MCF 10A (cell line): ENCODE results near the gene TMEM132E. TPM values are rescaled to one million over a fixed set of nuclear protein-coding genes. Genes with fewer than 3 reads are reported as not detected.

ENCODE experiments used
- BruUV-seq: library from RNA; stranded (reverse); fragments of 400-500 nt; replicated peaks from 2 replicates; lab custom pipeline; 2021; lab: Mats Ljungman, UMichigan
- CTCF ChIA-PET: fragments of 300-600 bp; sonication (Branson Sonifier 250); formaldehyde crosslinking; extraction: SDS; loops from one replicate; lab custom pipeline; 2021; ENCODE audit warnings: antibody characterized with exemption, inconsistent platforms; lab: Yijun Ruan, JAX
- POLR2A ChIA-PET: fragments of 300-600, 350-650 bp; sonication (Branson Sonifier 250); formaldehyde crosslinking; extraction: SDS; loops from one replicate; lab custom pipeline; 2020; ENCODE audit warnings: antibody characterized with exemption, inconsistent platforms; lab: Yijun Ruan, JAX
- DNase-seq: peaks from one replicate; pipeline ENCODE4 v3.0.0-alpha.2; 2018; ENCODE audit not compliant: unreplicated experiment
- H3K27ac Mint-ChIP-seq: one replicate; pipeline ENCODE4 v1.8.0; 2022; ENCODE audit warnings: mild to moderate bottlenecking, low read depth, mixed read lengths; ENCODE audit not compliant: unreplicated experiment
- H3K27me3 Mint-ChIP-seq: one replicate; pipeline ENCODE4 v1.8.0; 2022; ENCODE audit warnings: mixed read lengths; ENCODE audit not compliant: insufficient read depth, unreplicated experiment
- H3K36me3 Mint-ChIP-seq: one replicate; pipeline ENCODE4 v1.8.0; 2022; ENCODE audit warnings: mild to moderate bottlenecking, moderate library complexity, mixed read lengths; ENCODE audit not compliant: insufficient read depth, unreplicated experiment
- H3K4me1 Mint-ChIP-seq: one replicate; pipeline ENCODE4 v1.8.0; 2022; ENCODE audit warnings: mixed read lengths; ENCODE audit not compliant: insufficient read depth, unreplicated experiment
- H3K4me3 Mint-ChIP-seq: one replicate; pipeline ENCODE4 v1.8.0; 2022; ENCODE audit warnings: mild to moderate bottlenecking, moderate library complexity, mixed read lengths; ENCODE audit not compliant: unreplicated experiment
- H3K9me3 Mint-ChIP-seq: one replicate; pipeline ENCODE4 v1.8.0; 2022; ENCODE audit warnings: mixed read lengths; ENCODE audit not compliant: unreplicated experiment
- CTCF ChIP-seq: fragments of 200-600 bp; IDR thresholded peaks from one replicate; pipeline ENCODE4 v1.8.0; 2022; ENCODE audit warnings: antibody characterized with exemption, mild to moderate bottlenecking; ENCODE audit not compliant: unreplicated experiment
- intact Hi-C: fragments of 100-400 bp; cut with micrococcal nuclease; formaldehyde crosslinking; loops from 2 replicates; pipeline ENCODE4 v1.14.1; 2022
- total RNA-seq: library from RNA; stranded (reverse); gene quantifications from 2 replicates; pipeline ENCODE4 v1.2.3, GENCODE V29; 2022

TMEM132E gene
- total RNA-seq, 1 experiment from 2014 or later = not detected

GRCh38 chr17:34581446-34582184 is 2.2 kb downstream of the TMEM132E start:
- CTCF ChIA-PET = interaction anchor here (0.5 to 0.7 kb wide), 3 partner anchors 151 to 1901 kb away, joined by 3 read pairs; no protein-coding TSS in a partner anchor
- Mint-ChIP-seq H3K36me3 (no peaks in the 10 kb centered on the region), H3K27me3 (no peaks in the 10 kb centered on the region), H3K9me3 (peaks cover 7% of the 10 kb centered on the region), H3K4me3 (no peak overlapping the region), H3K4me1 (no peaks in the 10 kb centered on the region), H3K27ac (no peak overlapping the region)
- TF ChIP-seq CTCF = no peak
- DNase-seq = no peak
- no TSS peak for BruUV-seq
- POLR2A ChIA-PET = no interaction called here
- intact Hi-C loops = no loop called here

DNA sequence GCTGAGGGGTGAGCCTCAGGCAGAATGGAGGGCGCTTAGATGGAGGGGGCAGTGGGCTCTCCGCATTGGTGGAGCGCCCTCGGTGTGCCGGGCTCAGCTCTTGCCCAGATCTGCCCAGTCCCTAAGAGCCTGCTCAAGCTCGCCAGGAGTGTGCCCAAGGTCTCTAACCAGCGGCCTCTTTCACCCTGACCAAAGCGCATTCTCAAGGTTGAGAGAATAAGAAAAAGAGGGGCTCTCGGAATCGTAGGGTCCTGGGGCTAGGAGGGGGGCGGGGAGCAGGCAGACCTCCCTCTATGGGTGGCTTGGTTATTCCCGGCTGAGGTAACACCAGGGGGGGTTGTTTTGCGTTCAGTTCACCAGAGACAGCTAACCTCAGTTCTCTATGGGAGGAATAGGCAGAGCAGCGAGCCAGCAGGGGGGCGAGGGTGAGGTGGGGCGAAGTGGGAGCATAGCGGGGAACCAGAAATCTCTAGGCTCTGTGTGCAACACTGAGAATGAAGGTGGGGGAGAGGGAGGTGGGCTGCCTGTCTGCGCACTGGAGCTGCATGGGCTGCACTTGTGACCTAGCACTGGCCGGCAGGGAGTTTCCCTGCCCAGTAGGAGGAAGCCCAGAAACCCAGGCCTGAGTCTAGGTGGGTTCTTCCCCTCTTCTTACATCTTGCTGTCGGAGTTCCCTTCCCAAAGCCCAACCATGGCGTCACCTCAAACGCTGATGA is 3.0 kb downstream of the TMEM132E start:
- Mint-ChIP-seq H3K27me3 (no peaks in the 10 kb centered on the region), H3K4me3 (no peak overlapping the region), H3K4me1 (no peaks in the 10 kb centered on the region), H3K9me3 (peaks cover 7% of the 10 kb centered on the region), H3K36me3 (no peaks in the 10 kb centered on the region), H3K27ac (no peak overlapping the region)
- POLR2A ChIA-PET = no interaction called here
- no peak for TF ChIP-seq CTCF
- no peak for DNase-seq
- CTCF ChIA-PET = interaction anchor here (0.6 kb wide), 1 partner anchor 538 kb away, joined by 3 read pairs; no protein-coding TSS in a partner anchor
- intact Hi-C loops = no loop called here
- no TSS peak for BruUV-seq

DNA sequence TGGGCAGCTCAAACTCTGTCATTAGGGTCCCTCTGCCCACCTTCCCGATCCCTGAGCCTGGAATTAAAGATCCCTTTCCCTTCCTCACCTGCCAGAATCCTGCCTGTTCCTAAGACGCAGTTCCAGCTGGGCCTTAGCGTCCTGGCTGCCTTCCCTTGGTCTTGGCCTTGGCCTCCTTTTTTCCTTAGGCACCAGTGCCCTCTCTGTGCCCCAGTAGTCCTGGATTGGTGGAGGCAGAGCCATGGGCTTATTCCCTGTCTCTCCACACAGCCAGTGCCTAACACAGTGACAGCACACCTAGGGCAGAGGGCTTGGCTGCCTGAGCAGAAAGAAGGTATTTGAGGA is 3.5 kb downstream of the TMEM132E start:
- no peak for TF ChIP-seq CTCF
- Mint-ChIP-seq H3K36me3 (no peaks in the 10 kb centered on the region), H3K4me1 (no peaks in the 10 kb centered on the region), H3K9me3 (peaks cover 10% of the 10 kb centered on the region), H3K4me3 (no peak overlapping the region), H3K27ac (no peak overlapping the region), H3K27me3 (no peaks in the 10 kb centered on the region)
- no peak for DNase-seq
- no TSS peak for BruUV-seq
- intact Hi-C loops = no loop called here
- POLR2A ChIA-PET = no interaction called here
- CTCF ChIA-PET = no interaction called here

DNA sequence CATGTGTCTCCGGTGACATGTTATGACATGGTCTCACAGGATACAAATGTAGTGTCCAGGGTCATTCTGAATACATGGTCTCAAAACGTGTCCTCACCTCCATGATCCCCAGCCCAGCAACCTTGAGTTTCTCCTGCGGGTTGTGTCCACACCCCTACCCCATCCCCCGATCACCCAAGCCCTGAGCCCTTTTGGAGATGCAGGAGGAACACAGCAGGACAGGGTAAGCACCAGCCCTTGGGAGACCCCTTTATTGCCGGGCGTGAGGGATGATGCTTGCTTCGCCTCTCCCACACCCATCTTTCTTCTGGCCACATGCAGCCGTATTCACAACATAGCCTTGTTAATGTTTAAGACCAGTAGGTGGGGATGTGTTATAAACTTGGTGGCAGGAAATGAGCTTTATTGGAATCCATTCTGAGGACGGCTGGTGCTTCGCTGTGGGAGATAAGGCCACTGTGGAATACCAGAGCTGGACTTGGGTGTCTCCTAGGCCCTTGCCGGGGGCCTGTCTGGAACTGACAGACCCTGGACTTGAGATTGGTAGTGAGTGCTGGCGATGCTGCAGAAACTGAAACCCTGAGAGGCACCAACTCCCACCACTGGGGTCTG is 5.5 kb downstream of the TMEM132E start:
- Mint-ChIP-seq H3K27me3 (no peaks in the 10 kb centered on the region), H3K36me3 (no peaks in the 10 kb centered on the region), H3K4me3 (no peak overlapping the region), H3K27ac (no peak overlapping the region), H3K9me3 (peaks cover 15% of the 10 kb centered on the region), H3K4me1 (no peaks in the 10 kb centered on the region)
- TF ChIP-seq CTCF = no peak
- ChIA-PET POLR2A (no interaction called here), CTCF (interaction anchor here (0.7 to 1.1 kb wide), 3 partner anchors 13 to 397 kb away, joined by 3 read pairs; no protein-coding TSS in a partner anchor)
- BruUV-seq = no TSS peak
- no peak for DNase-seq
- intact Hi-C loops = no loop called here
